Peyer's patch (tissue), 4 donors: ENCODE measurements around the gene VTN. TPM values are rescaled to one million over a fixed set of nuclear protein-coding genes. Genes with fewer than 3 reads are reported as not detected.

ENCODE experiments used
- DNase-seq, 3 donors: peaks; one replicate each; pipeline ENCODE4 v3.0.0-alpha.2; 2017 to 2019
- H3K27ac ChIP-seq, 4 donors: fragments of 200-600 bp; sonication (generic); one replicate each; pipeline ENCODE4 v1.5.1; 2016 to 2019
- H3K27me3 ChIP-seq, 2 donors: fragments of 200-600 bp; sonication (generic); one replicate each; pipeline ENCODE4 v1.5.1; 2019
- H3K36me3 ChIP-seq, 3 donors: fragments of 200-600 bp; sonication (generic); one replicate each; pipeline ENCODE4 v1.5.1; 2016 to 2019
- H3K4me1 ChIP-seq, 4 donors: fragments of 200-600 bp; sonication (generic); one replicate each; pipeline ENCODE4 v1.5.1; 2016 to 2019
- H3K4me3 ChIP-seq, 4 donors: fragments of 200-600 bp; sonication (generic); 1 replicate in 3 of 4; 2 replicates in 1 of 4; pipeline ENCODE4 v1.5.1; 2016 to 2019; ENCODE audit warnings: mild to moderate bottlenecking in 1 of 4
- H3K9me3 ChIP-seq, 4 donors: fragments of 200-600 bp; sonication (generic); one replicate each; pipeline ENCODE4 v1.5.1; 2016 to 2019; ENCODE audit warnings: mild to moderate bottlenecking in 1 of 4
- CTCF ChIP-seq, 6 experiments: fragments of 450-650 bp in 4 of 6; fragments of 200-600 bp in 2 of 6; sonication (generic) in 1 of 6; IDR thresholded peaks; one replicate each; pipeline ENCODE4 v1.5.1; 2017 to 2019; ENCODE audit warnings: antibody characterized with exemption in 6 of 6, mild to moderate bottlenecking in 3 of 6, moderate library complexity in 1 of 6
- POLR2A ChIP-seq, 2 donors: fragments of 450-650 bp; IDR thresholded peaks; one replicate each; pipeline ENCODE4 v1.5.1; 2017; ENCODE audit warnings: antibody characterized with exemption in 2 of 2, mild to moderate bottlenecking in 2 of 2, moderate library complexity in 2 of 2
- total RNA-seq, 4 donors: library from RNA; depleted of rRNA; stranded (reverse); fragments of >200 nt; gene quantifications; one replicate each; pipeline ENCODE4 v1.1.0, GENCODE V29; 2016

VTN gene
- total RNA-seq, 4 donors from 2014 or later, result 0.57 TPM; not detected in 3

GRCh38 chr17:28390563-28390962 lies 20.5 kb upstream of the VTN start:
- no peak overlapping the region for H3K27ac ChIP-seq
- peaks cover 0 to 68% (median 2%) of the 10 kb centered on the region in 3 donors for H3K36me3 ChIP-seq
- TF ChIP-seq POLR2A (IDR thresholded peaks at IDR 0.05) (no peak), CTCF (IDR thresholded peaks at IDR 0.05) (no peak)
- H3K9me3 ChIP-seq, result no peaks in the 10 kb centered on the region
- peaks cover 0 to 2% (median 0%) of the 10 kb centered on the region in 4 donors for H3K4me1 ChIP-seq
- DNase-seq, result no peak
- no peaks in the 10 kb centered on the region for H3K27me3 ChIP-seq
- no peak overlapping the region for H3K4me3 ChIP-seq

GRCh38 chr17:28390141-28390540 lies 20.0 kb upstream of the VTN start:
- Histone ChIP-seq H3K27me3 (no peaks in the 10 kb centered on the region), H3K4me3 (no peak overlapping the region), H3K4me1 (peaks cover 0 to 7% (median under 1%) of the 10 kb centered on the region in 4 donors), H3K9me3 (no peaks in the 10 kb centered on the region), H3K27ac (no peak overlapping the region), H3K36me3 (peaks cover 0 to 64% (median 2%) of the 10 kb centered on the region in 3 donors)
- DNase-seq, result no peak
- TF ChIP-seq POLR2A (IDR thresholded peaks at IDR 0.05), result no peak
- no peak for TF ChIP-seq CTCF (IDR thresholded peaks at IDR 0.05)

GRCh38 chr17:28388106-28388505 lies 18.0 kb upstream of the VTN start:
- H3K9me3 ChIP-seq, result no peaks in the 10 kb centered on the region
- DNase-seq, result peak in 1 of 3 donors; percentile 37
- peaks cover 0 to 48% (median 2%) of the 10 kb centered on the region in 3 donors for H3K36me3 ChIP-seq
- H3K27me3 ChIP-seq, result no peaks in the 10 kb centered on the region
- H3K27ac ChIP-seq, result no peak overlapping the region
- no peak for TF ChIP-seq CTCF (IDR thresholded peaks at IDR 0.05)
- H3K4me3 ChIP-seq, result no peak overlapping the region
- H3K4me1 ChIP-seq, result peaks cover 0 to 15% (median 4%) of the 10 kb centered on the region in 4 donors

GRCh38 chr17:28386391-28386790 lies 16.3 kb upstream of the VTN start:
- Histone ChIP-seq H3K4me1 (peaks cover 0 to 18% (median 4%) of the 10 kb centered on the region in 4 donors), H3K9me3 (no peaks in the 10 kb centered on the region), H3K36me3 (peaks cover 0 to 35% (median 0%) of the 10 kb centered on the region in 3 donors), H3K4me3 (no peak overlapping the region), H3K27ac (no peak overlapping the region), H3K27me3 (no peaks in the 10 kb centered on the region)
- TF ChIP-seq CTCF (IDR thresholded peaks at IDR 0.05) (no peak), POLR2A (IDR thresholded peaks at IDR 0.05) (no peak)
- no peak for DNase-seq

- Histone ChIP-seq H3K27ac (peak overlapping the region in 2 of 4 donors; percentile 75 to 85), H3K9me3 (no peaks in the 10 kb centered on the region), H3K4me1 (peaks cover 0 to 28% (median 4%) of the 10 kb centered on the region in 4 donors), H3K4me3 (peak overlapping the region; percentile 46 to 65 (median 58)), H3K36me3 (peaks cover 0 to 26% (median 0%) of the 10 kb centered on the region in 3 donors), H3K27me3 (no peaks in the 10 kb centered on the region)
- TF ChIP-seq CTCF (IDR thresholded peaks at IDR 0.05) (no peak), POLR2A (IDR thresholded peaks at IDR 0.05) (no peak)
- peak in 1 of 3 donors; percentile 24 for DNase-seq
Measured at GRCh38 chr17:28385406-28385805, 15.3 kb upstream of the VTN start.

GRCh38 chr17:28385037-28385400 lies 14.9 kb upstream of the VTN start:
- H3K36me3 ChIP-seq, result peaks cover 0 to 22% (median 0%) of the 10 kb centered on the region in 3 donors
- DNase-seq, result peak in 2 of 3 donors; percentile 60 to 70

More at GRCh38 chr17:28385037-28385400, 14.9 kb upstream of the VTN start:
- peak overlapping the region; percentile 46 to 65 (median 58) for H3K4me3 ChIP-seq
- peaks cover 0 to 28% (median 4%) of the 10 kb centered on the region in 4 donors for H3K4me1 ChIP-seq
- H3K9me3 ChIP-seq, result no peaks in the 10 kb centered on the region
- H3K27me3 ChIP-seq, result no peaks in the 10 kb centered on the region
- H3K27ac ChIP-seq, result peak overlapping the region; percentile 39 to 85 (median 66)
- no peak for TF ChIP-seq POLR2A (IDR thresholded peaks at IDR 0.05)
- TF ChIP-seq CTCF (IDR thresholded peaks at IDR 0.05), result no peak
